HG03280 (cell line): ENCODE measurements around the gene RGS10.
"Not testable (repeated sequence)": the region's sequence is repeated elsewhere in the genome, so short reads cannot be mapped to it uniquely, and the experiment has no call there.

ENCODE experiments used
- ATAC-seq: cut with Tn5 transposase; IDR thresholded peaks from one replicate; pipeline ENCODE4 v1.9.1; 2021; ENCODE audit warnings: mild to moderate bottlenecking, moderate library complexity; ENCODE audit not compliant: unreplicated experiment

Gene RGS10

DNA sequence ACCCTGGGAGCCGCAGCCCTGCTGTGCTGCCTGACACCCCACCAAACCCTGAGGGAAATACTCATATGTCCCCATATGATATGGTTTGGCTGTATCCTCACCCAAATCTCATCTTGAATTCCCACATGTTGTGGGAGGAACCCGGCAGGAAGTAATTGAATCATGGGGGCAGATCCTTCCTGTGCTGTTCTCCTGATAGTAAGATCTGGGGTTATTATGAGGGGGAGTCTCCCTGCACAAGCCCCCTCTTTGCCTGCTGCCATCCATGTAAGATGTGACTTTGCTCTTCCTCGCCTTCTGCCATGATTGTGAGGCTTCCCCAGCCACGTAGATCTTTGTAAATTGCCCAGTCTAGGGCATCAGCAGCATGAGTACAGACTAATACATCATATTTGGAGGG lies 68.7 kb downstream of the RGS10 start:
- no peak for ATAC-seq

- no peak for ATAC-seq
Observed at GRCh38 chr10:119470920-119471702, 71.4 kb downstream of the RGS10 start.

GRCh38 chr10:119469846-119470245 lies 72.7 kb downstream of the RGS10 start:
- no peak for ATAC-seq

- ATAC-seq: no peak
Observed at GRCh38 chr10:119469325-119469707, 73.2 kb downstream of the RGS10 start.

- ATAC-seq: no peak
Observed at GRCh38 chr10:119468542-119469324, 73.8 kb downstream of the RGS10 start.

GRCh38 chr10:119466655-119467054 lies 75.9 kb downstream of the RGS10 start:
- ATAC-seq: no peak

- no peak for ATAC-seq
Observed at GRCh38 chr10:119466076-119466475, 76.4 kb downstream of the RGS10 start.

DNA sequence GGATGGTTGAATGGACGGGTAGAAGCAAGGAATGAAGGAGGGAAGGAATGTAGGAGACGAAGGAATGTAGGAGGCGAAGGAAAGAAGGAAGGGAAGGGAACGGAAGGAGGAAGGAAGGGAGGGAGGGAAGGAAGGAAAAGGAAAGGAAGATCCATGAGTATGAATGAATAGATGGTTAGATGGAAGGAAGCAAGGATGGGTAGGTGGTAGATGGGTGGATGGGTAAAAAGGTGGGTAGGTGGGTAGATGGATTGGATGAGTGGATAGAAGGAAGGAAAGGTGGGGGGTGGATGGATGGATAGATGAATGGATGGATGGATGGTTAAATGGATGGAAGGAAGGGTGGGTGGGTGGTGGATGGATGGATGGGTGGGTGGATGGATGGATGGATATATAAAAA lies 77.4 kb downstream of the RGS10 start:
- ATAC-seq: no peak

DNA sequence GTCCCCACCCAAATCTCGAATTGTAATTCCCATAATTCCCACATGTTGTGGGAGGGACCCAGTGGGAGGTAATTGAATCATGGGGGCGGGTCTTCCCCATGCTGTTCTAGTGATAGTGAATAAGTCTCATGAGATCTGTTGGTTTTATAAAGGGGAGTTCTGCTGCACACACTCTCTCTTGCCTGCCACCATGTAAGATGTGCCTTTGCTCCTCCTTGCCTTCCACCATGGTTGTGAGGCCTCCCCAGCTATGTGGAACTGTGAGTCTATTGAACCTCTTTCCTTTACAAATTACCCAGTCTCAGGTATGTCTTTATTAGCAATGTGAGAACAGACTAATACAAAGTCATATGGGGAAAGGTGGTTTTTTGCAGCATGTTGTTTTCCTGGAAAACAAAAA lies 79.3 kb downstream of the RGS10 start:
- ATAC-seq: not testable (repeated sequence)

GRCh38 chr10:119462773-119463172 lies 79.7 kb downstream of the RGS10 start:
- ATAC-seq: no peak

DNA sequence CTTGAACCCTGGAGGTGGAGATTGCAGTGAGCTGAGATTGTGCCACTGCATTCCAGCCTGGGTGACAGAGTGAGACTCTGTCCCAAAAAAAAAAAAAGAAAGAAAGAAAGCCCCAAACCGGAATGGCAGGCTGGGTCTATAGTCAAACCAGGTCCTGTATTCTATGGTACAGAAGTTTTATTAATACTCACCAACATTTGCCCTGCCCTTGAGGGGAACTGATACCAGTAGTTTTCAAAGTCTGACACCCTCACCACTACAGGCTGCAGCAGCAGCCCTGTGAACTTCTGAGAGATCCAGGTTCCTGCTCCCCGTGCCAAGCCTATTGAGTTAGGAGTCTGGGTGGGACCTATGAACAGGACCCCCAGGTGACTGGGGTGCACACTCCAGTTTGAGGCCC lies 80.6 kb downstream of the RGS10 start:
- peak; percentile 54 for ATAC-seq

DNA sequence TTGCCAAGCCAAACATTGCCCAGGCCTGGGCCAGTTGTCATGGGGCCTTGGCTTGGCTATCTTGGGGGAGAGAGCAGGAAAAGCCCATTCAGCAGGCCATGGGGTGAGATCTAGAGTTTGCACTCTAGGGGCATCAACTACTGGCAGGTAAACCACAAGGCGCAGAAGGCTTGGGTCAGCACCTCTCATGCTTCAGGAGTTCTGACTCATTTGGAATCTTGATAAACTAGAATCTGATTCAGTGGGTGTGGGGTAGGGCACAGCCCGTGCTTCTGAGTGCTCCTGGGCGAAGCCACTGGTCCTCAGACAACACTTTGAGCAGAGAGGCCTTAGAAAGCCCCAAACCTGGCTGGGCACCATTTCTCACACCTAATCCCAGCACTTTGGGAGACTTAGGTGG lies 81.1 kb downstream of the RGS10 start:
- no peak for ATAC-seq

DNA sequence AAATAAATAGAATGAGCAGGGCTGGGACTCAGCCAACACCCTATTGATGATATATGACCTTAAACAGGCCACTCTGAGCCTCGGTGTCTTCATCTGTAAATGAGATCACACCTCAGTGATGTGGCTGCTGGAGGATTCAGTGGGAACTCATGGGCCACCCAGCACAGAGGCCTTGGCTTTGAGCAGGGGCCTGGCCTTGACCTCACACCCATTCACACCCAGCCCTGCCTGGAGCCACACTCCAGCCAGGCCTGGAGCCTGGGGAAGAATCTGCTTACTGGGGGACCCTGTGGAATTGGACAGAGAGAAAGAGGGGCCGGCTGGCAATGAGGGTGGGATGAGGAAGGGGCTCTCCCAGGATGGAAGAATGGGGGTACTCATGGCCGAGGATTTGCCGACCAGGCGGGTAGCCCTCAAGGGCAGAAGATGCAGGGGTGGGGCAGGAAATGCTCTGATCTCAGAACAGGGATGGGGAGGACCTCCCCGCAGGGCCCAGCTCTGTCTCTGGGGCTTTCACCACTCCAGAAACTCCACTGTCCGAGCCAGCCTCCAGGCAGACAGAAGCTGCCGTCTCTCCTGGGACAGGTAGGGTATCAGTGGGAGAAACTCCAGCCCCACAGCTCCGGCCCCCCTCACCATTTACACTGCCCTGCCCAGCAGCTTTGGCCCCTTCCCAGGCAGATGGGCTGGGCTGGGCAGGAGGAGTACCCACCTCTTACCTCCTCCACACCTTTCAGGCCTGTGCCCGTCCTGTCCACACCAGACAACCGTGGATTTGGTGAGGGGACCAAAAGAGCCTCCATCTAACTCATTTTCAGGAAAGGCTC lies 81.9 kb downstream of the RGS10 start:
- no peak for ATAC-seq

- no peak for ATAC-seq
Observed at GRCh38 chr10:119459681-119460340, 82.7 kb downstream of the RGS10 start.

GRCh38 chr10:119457966-119458766 lies 84.4 kb downstream of the RGS10 start:
- ATAC-seq: no peak

- no peak for ATAC-seq
Observed at GRCh38 chr10:119456435-119456810, 86.1 kb downstream of the RGS10 start.

DNA sequence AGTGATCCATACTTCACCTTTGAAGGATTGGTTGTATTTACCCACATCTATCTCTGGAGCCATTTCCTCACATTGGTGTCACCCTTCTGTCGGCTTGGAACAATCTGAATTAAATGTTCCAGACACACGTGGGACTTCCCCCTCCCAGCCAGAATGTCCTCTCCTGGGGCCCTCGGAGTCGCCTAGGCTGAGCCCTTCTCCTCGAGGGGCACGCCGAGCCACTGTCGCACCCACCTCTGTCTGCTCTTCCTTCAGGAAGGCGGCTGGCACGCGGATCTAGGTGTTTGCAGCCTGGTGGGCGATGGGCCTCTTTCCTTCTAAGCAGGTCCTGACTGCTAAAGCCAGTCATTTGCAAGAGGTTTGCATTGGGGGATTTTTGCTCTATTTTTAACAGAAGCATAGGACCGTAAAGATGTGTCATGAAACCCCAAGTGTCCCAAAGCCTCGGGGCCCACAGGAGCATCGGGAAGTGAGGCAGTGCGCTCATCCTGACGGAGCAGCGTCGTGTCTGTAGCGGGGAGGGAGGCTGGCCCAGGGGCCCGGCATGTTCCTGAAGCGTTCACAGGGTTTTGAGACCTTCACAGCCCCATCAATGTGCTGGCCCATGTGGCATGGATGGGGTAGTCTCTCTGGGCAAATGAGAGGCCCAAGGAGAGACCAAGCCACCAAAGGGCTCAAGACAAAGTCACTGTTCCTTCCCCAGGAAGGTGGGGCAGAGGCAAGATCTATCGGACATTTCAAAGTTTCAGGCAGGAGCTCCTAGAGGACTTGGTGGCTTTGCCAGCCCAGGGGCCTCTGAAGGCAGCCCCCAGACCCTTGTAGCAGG lies 86.7 kb downstream of the RGS10 start:
- ATAC-seq: no peak

DNA sequence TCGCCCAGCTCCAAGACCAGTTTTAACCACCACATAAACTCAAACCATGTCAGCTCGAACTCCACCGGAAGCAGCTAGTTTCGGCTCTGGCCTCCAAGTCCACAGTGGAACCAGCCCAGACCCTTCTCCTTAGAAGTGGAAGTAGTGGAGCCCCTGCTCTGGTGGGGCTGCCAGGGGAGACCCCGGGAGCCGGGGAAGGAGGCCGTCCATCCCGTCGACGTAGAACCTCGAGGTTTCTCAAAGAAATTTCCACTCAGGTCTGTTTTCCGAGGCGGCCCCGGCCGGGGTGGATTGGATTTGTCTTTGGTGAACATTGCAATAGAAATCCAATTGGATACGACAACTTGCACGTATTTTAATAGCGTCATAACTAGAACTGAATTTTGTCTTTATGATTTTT lies 87.5 kb downstream of the RGS10 start:
- ATAC-seq: no peak

- ATAC-seq: no peak
Observed at GRCh38 chr10:119454316-119454715, 88.2 kb downstream of the RGS10 start.
